Endometrial microvascular endothelial cells (primary cell): ENCODE data around the gene DNAH5. TPM values are rescaled to one million over a fixed set of nuclear protein-coding genes. Genes with fewer than 3 reads are reported as not detected.

Experiments used
- in situ Hi-C: cut with HindIII; loops from 2 replicates; pipeline ENCODE4 v1.10.0; 2017; ENCODE audit warnings: low sequenced_read_pairs, low pct_unique_long_range_greater_than_20kb; ENCODE audit errors: inconsistent ontology term
- total RNA-seq: library from RNA; depleted of rRNA; stranded (reverse); fragments of >200 nt; gene quantifications from one replicate; pipeline ENCODE4 v1.2.3, GENCODE V29; 2015; ENCODE audit errors: inconsistent ontology term

The DNAH5 gene
- total RNA-seq, 1 donor from 2014 or later, result 1.0 TPM

DNA sequence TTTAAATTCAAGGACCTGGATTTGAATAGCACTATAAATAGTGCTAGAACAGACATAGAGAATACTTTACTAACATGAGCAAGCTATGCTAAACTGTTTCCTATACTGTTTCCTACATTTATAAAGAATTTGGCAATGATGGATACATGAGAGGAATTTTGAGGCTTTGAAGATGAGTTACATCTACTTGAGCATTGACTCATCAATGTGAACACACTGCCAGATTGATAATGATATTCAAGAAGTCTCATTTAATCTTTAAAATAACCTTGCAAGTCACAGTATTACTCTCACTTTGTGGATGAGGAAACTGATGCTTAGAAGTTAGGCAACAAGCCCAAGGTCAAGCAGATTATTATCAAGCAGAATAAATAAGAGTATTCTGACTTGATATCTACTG lies 281.9 kb downstream of the DNAH5 start:
- in situ Hi-C loops, result no loop called here

- in situ Hi-C loops, result no loop called here
Measured at GRCh38 chr5:13661272-13661671, 283.2 kb downstream of the DNAH5 start.

DNA sequence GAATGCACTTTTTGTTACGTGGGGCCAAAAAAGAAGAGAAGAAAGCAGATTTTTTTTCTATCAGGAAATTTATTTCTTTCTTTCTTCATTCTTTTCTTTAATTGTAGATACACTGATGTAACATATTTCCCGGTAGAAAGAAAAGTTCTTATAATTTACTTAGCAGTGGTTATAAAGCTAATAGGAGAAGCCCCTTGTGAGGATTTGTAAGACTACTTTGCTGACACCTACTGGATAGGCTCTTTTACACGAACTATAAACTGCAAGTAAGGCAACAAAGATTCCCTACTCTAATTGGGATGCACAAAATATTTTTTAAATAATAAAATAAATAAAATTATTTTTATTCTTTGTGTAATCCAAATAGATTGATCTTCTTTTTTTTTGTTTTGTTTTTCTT lies 284.4 kb downstream of the DNAH5 start:
- in situ Hi-C loops, result no loop called here

GRCh38 chr5:13659391-13659790 lies 285.1 kb downstream of the DNAH5 start:
- in situ Hi-C loops, result no loop called here

DNA sequence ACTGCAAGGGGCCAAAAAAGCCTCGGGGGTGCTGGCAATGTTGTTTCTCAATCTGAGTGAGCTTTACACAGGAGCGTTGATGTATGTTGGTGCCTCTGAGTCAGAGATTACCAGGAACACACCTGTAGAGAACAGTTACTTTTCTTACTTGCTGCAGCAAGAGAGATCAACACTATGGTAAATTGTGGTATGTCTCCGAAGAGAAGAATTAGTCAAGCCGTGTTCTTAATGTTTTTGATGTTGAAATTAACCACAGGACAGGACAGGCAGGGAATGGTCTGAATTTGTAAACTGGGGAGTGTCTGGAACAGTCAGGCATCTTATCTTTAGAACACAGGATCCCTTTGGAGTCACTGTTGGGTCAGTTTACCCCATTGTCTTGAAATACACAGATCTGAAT lies 285.7 kb downstream of the DNAH5 start:
- in situ Hi-C loops, result no loop called here

DNA sequence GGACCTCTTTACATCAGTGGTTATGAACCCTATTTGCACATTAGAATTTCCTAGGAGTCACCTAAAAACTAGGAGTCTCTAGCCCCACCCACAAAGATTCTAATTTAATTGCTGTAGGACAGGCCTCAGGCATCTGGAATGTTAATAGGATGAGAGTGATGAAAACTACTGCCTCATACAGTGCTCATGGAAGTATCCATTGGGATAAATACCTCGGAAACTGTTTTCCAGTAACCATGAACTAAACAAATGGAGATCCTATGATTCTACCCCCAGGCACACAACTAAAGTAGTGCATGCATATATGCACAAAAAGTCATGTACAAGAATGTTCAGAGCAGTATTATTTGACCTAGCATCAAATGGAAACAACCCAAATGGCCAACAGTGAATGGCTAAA lies 286.3 kb downstream of the DNAH5 start:
- in situ Hi-C loops, result no loop called here

- in situ Hi-C loops, result no loop called here
Measured at GRCh38 chr5:13653709-13654108, 290.8 kb downstream of the DNAH5 start.

GRCh38 chr5:13649656-13650055 lies 294.8 kb downstream of the DNAH5 start:
- in situ Hi-C loops, result no loop called here

- in situ Hi-C loops, result no loop called here
Measured at GRCh38 chr5:13648822-13649221, 295.7 kb downstream of the DNAH5 start.

DNA sequence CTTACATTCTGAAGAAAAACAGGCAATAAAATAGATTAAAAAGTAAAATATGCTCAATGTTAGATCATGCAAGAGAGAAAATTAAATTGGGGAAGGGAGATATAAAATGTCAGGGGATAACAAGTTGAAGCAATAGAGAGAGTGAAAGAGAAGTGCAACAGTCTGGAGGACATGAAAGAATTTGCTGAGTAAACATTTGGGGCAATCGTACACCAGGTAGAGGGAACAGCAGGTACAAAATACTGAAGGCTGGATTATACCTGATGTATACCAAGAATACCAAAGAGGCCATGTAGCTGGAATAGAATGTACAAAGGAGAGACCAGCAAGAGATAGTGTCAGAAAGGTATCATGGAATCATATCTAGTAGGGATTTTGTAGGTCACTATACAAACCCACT lies 300.8 kb downstream of the DNAH5 start:
- in situ Hi-C loops, result no loop called here

DNA sequence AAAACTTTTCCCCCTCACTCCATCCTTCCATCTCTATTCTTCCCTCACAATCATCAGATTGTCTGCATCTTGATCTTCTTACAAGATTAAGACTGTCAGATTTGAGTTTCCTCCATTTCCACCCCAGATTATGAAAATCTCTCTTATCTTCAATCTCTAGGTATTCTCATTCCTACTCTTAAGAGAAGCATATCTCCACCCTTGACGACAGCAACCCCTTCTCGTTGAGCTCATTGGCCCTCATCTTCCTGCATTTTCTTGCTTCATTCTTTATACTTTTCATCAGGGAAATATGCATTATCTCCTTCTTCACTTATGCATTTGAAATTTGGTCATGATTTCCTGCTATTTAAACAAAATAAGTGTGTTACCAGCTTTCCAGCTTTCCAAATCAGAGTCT lies 301.3 kb downstream of the DNAH5 start:
- in situ Hi-C loops, result no loop called here

Other genes with a start within 250 kb of the DNAH5 start
- 97.2 TPM for gene TRIO, start 198.7 kb upstream of the DNAH5 start, total RNA-seq